GM23338 (cell line): Measurements from ENCODE around the gene CSRP2. TPM values are rescaled to one million over a fixed set of nuclear protein-coding genes. Genes with fewer than 3 reads are reported as not detected.

Experiments used
- ATAC-seq: fragments of 200-7000 bp; cut with Tn5 transposase; 3 replicates; pipeline ENCODE4 v1.9.1; 2020
- DNase-seq: peaks from one replicate; pipeline ENCODE4 v3.0.0-alpha.2; 2015; ENCODE audit warnings: low spot score
- H2AFZ ChIP-seq: fragments of 200-600 bp; sonication (generic); 2 replicates; pipeline ENCODE4 v1.8.0; 2016; ENCODE audit warnings: antibody characterized with exemption, mild to moderate bottlenecking, moderate library complexity
- H3F3A ChIP-seq: fragments of 200-600 bp; sonication (generic); replicated peaks from 2 replicates; pipeline ENCODE4 v1.8.0; 2017; ENCODE audit warnings: antibody characterized with exemption, mixed run types, low read depth
- H3K27ac ChIP-seq: fragments of 200-600 bp; sonication (generic); 2 replicates; pipeline ENCODE4 v1.6.1; 2016; ENCODE audit warnings: low read depth
- H3K27me3 ChIP-seq: fragments of 200-600 bp; sonication (generic); 2 replicates; pipeline ENCODE4 v1.8.0; 2016; ENCODE audit warnings: mild to moderate bottlenecking, mixed run types, moderate library complexity; ENCODE audit not compliant: insufficient read depth
- H3K36me3 ChIP-seq: fragments of 200-600 bp; sonication (generic); 2 replicates; pipeline ENCODE4 v1.8.0; 2016; ENCODE audit warnings: mild to moderate bottlenecking; ENCODE audit not compliant: insufficient read depth
- H3K4me1 ChIP-seq: fragments of 200-600 bp; sonication (generic); 2 replicates; pipeline ENCODE4 v1.8.0; 2016; ENCODE audit warnings: mild to moderate bottlenecking, moderate library complexity; ENCODE audit not compliant: insufficient read depth
- H3K4me2 ChIP-seq: fragments of 200-600 bp; sonication (generic); 2 replicates; pipeline ENCODE4 v1.7.1; 2017; ENCODE audit warnings: mixed run types
- H3K4me3 ChIP-seq: fragments of 200-600 bp; sonication (generic); 2 replicates; pipeline ENCODE4 v1.6.1; 2016; ENCODE audit warnings: mixed run types
- H3K79me2 ChIP-seq: fragments of 200-600 bp; sonication (generic); replicated peaks from 2 replicates; pipeline ENCODE4 v1.8.0; 2017; ENCODE audit warnings: mild to moderate bottlenecking; ENCODE audit not compliant: insufficient read depth
- H3K9me2 ChIP-seq: fragments of 200-600 bp; sonication (generic); 2 replicates; pipeline ENCODE4 v1.8.0; 2017; ENCODE audit not compliant: insufficient read depth
- H4K20me1 ChIP-seq: fragments of 200-600 bp; sonication (generic); replicated peaks from 2 replicates; pipeline ENCODE4 v1.8.0; 2017; ENCODE audit warnings: mild to moderate bottlenecking; ENCODE audit not compliant: insufficient read depth
- H3K27ac Mint-ChIP-seq: 2 replicates; pipeline ENCODE4 v1.8.0; 2020; ENCODE audit warnings: inconsistent platforms, mild to moderate bottlenecking, moderate library complexity, mixed read lengths
- H3K27me3 Mint-ChIP-seq: 3 replicates; pipeline ENCODE4 v1.8.0; 2022; ENCODE audit warnings: low read depth, mild to moderate bottlenecking, moderate library complexity, mixed read lengths, inconsistent platforms; ENCODE audit not compliant: insufficient read depth, poor library complexity
- H3K36me3 Mint-ChIP-seq: 3 replicates; pipeline ENCODE4 v1.8.0; 2021; ENCODE audit warnings: low read depth, mild to moderate bottlenecking, inconsistent platforms, moderate library complexity, mixed read lengths
- H3K4me1 Mint-ChIP-seq: 3 replicates; pipeline ENCODE4 v1.8.0; 2020; ENCODE audit warnings: mild to moderate bottlenecking, inconsistent platforms, mixed read lengths
- H3K4me3 Mint-ChIP-seq: 3 replicates; pipeline ENCODE4 v1.8.0; 2021; ENCODE audit warnings: moderate library complexity, mild to moderate bottlenecking, inconsistent platforms, mixed read lengths
- H3K9me3 Mint-ChIP-seq: 3 replicates; pipeline ENCODE4 v1.8.0; 2020; ENCODE audit warnings: moderate library complexity, mild to moderate bottlenecking, inconsistent platforms, mixed read lengths
- CREB1 ChIP-seq: fragments of 250-450 bp; sonication (Bioruptor Pico); IDR thresholded peaks from 2 replicates; pipeline ENCODE4 v1.5.0; 2020; ENCODE audit warnings: low read depth, mild to moderate bottlenecking, moderate library complexity
- CTCF ChIP-seq, 2 experiments: fragments of 200-600 bp in 1 of 2; sonication (generic) in 1 of 2; conservative IDR thresholded peaks; 2 replicates each; pipeline versions ENCODE4 v1.5.1 to v1.6.1; 2016 to 2017; ENCODE audit warnings: antibody characterized with exemption in 2 of 2, low read depth in 2 of 2, mild to moderate bottlenecking in 2 of 2, moderate library complexity in 1 of 2
- ETS1 ChIP-seq: IDR thresholded peaks from 2 replicates; pipeline ENCODE4 v1.6.1; 2016; ENCODE audit warnings: antibody characterized with exemption
- EZH2 ChIP-seq: fragments of 200-600 bp; sonication (generic); IDR thresholded peaks from one replicate; pipeline ENCODE4 v1.8.0; 2017; ENCODE audit warnings: antibody characterized with exemption, mild to moderate bottlenecking, low read depth; ENCODE audit not compliant: unreplicated experiment
- NANOG ChIP-seq: IDR thresholded peaks from 2 replicates; pipeline ENCODE4 v1.6.1; 2016; ENCODE audit warnings: antibody characterized with exemption, borderline replicate concordance
- POLR2AphosphoS5 ChIP-seq: IDR thresholded peaks from 2 replicates; pipeline ENCODE4 v1.6.1; 2016; ENCODE audit warnings: antibody characterized with exemption, low read depth
- REST ChIP-seq: IDR thresholded peaks from one replicate; pipeline ENCODE4 v1.6.1; 2018; ENCODE audit warnings: antibody characterized with exemption; ENCODE audit not compliant: unreplicated experiment
- STAT1 ChIP-seq: IDR thresholded peaks from one replicate; pipeline ENCODE4 v1.6.1; 2016; ENCODE audit warnings: antibody characterized with exemption; ENCODE audit not compliant: unreplicated experiment
- ZNF114 ChIP-seq: fragments of 250-450 bp; sonication (Bioruptor Pico); IDR thresholded peaks from 2 replicates; pipeline ENCODE4 v1.5.0; 2020; ENCODE audit warnings: mild to moderate bottlenecking, moderate library complexity
- ZNF331 ChIP-seq: fragments of 250-450 bp; sonication (Bioruptor Pico); IDR thresholded peaks from 2 replicates; pipeline ENCODE4 v1.5.0; 2020; ENCODE audit warnings: low read depth, mild to moderate bottlenecking, moderate library complexity
- ZNF462 ChIP-seq: fragments of 250-450 bp; sonication (Bioruptor Pico); IDR thresholded peaks from 2 replicates; pipeline ENCODE4 v1.5.0; 2020; ENCODE audit warnings: mild to moderate bottlenecking, moderate library complexity
- polyA plus RNA-seq: library from polyadenylated mRNA; unstranded; fragments of >200 nt; fragmentation: Nextera tagmentation; extraction: Ambion mirVana; gene quantifications from 2 replicates; pipeline ENCODE4 v1.2.1, GENCODE V29; 2016
- total RNA-seq: library from RNA; depleted of rRNA; stranded (reverse); fragments of >200 nt; shearing (Covaris generic); gene quantifications from 2 replicates; pipeline ENCODE4 v1.2.3, GENCODE V29; 2014

Gene CSRP2
- total and polyA plus RNA-seq, 2 experiments from 2014 or later = 166 to 315 TPM

- peak overlapping the region; percentile 9; the same call in 1 of the 2 replicates for H3K4me2 ChIP-seq
- no peaks in the 10 kb centered on the region for H3K27me3 ChIP-seq
- H3K27ac ChIP-seq = no peak overlapping the region
- TF ChIP-seq CTCF (conservative IDR thresholded peaks at IDR 0.05; ENCODE audit: low read depth in 2 of 2) = no peak
- TF ChIP-seq REST = no peak
- no peak for TF ChIP-seq ZNF462 (CRISPR knock-in tag)
- TF ChIP-seq CREB1 = no peak
- no peak for TF ChIP-seq EZH2
- no peak for TF ChIP-seq ZNF114 (CRISPR knock-in tag)
- no peak for TF ChIP-seq ETS1
- TF ChIP-seq POLR2AphosphoS5 = no peak
- TF ChIP-seq NANOG = no peak
- TF ChIP-seq ZNF331 (CRISPR knock-in tag) = no peak
- no peak for TF ChIP-seq STAT1
- ATAC-seq (no peak), DNase-seq (peak; percentile 71)
- Mint-ChIP-seq H3K4me3 (no peak overlapping the region; the same call in 2 of the 3 replicates), H3K36me3 (peaks cover 12% of the 10 kb centered on the region; the same call in 2 of the 3 replicates), H3K27ac (no peak overlapping the region), H3K27me3 (peaks cover 5% of the 10 kb centered on the region), H3K9me3 (no peaks in the 10 kb centered on the region), H3K4me1 (peaks cover 66% of the 10 kb centered on the region)
- H3K9me2 ChIP-seq = no peaks in the 10 kb centered on the region
- H2AFZ ChIP-seq = no peak overlapping the region
- peaks cover 40% of the 10 kb centered on the region for H3K4me1 ChIP-seq
- H3K4me3 ChIP-seq = no peak overlapping the region
- peaks cover 76% of the 10 kb centered on the region for H3K79me2 ChIP-seq
- no peaks in the 10 kb centered on the region for H3K36me3 ChIP-seq
- H4K20me1 ChIP-seq = peaks cover 16% of the 10 kb centered on the region
- peaks cover 3% of the 10 kb centered on the region; the same call in 1 of the 2 replicates for H3F3A ChIP-seq
Observed at GRCh38 chr12:76874491-76875190, 4.2 kb downstream of the CSRP2 start.
